ENCODE results near the gene ACOT13. TPM values are rescaled to one million over a fixed set of nuclear protein-coding genes. Genes with fewer than 3 reads are reported as not detected.

ACOT13 gene
- polyA plus RNA-seq, 1 of the 3 experiments (the other 2 are of a cell fraction): 18.0 TPM

DNA sequence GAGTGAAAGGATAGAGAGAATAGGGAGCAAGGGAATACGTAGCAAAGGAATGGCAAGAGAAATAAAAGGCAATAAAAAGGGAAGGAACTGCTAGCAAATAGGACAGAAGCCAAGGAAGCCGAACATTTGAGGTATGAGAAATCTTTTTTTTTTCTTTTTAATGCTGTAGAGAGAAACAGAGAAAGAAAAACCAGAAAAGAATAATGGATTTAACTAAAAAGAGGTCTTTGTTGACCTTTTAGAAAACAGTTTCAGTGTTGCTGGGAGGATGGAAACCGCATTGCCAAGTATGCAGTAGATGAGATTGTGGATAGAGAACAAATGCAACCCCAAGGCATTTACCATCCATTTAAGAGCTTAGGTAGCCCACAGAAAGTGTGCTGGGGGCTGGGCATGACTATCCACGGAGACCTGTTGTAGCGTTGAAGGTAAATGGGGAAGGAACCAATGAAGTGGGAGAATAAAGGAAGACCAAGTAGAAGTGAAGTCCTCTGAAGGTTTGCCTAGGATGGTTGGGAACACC is 75.4 kb downstream of the ACOT13 start:
- WGBS (ENCODE audit: low lambda C conversion rate): 94% methylated on average over 5 of the region's 5 CpGs
- Histone ChIP-seq H3K9me3 (no peaks in the 10 kb centered on the region), H3F3A (replicated peaks; ENCODE audit: insufficient read depth) (peaks cover 26% of the 10 kb centered on the region), H2AFZ (ENCODE audit: low read depth) (peak overlapping the region; percentile 91), H3K27ac (ENCODE audit: low read depth in 2 of 2, low read length in 1 of 2) (peak overlapping the region; percentile 70 to 99; a peak in 3 of 4 replicates), H3K4me3 (ENCODE audit: low read depth in 2 of 2, low read length in 1 of 2) (0 out of 4 replicates have a peak overlapping the region, but pooled peaks of 1 of the 2 experiments have one; percentile 33), H3K27me3 (ENCODE audit: insufficient read depth) (no peaks in the 10 kb centered on the region), H3K9me2 (no peaks in the 10 kb centered on the region), H3K4me2 (peak overlapping the region; percentile 72), H3K4me1 (ENCODE audit: control insufficient read depth in 1 of 2, insufficient read depth in 2 of 2, low read depth in 1 of 2, low read length in 1 of 2) (peaks cover 0 to 15% of the 10 kb centered on the region in 2 experiments; a peak in 2 of 4 replicates), H3K9ac (peak overlapping the region; percentile 43; the same call in 1 of the 2 replicates), H3K79me2 (ENCODE audit: insufficient read depth) (no peaks in the 10 kb centered on the region), H4K20me1 (ENCODE audit: insufficient read depth) (no peaks in the 10 kb centered on the region), H3K36me3 (replicated peaks in 1 of 2; ENCODE audit: control insufficient read depth in 1 of 2, insufficient read depth in 2 of 2, low read length in 1 of 2) (no peaks in the 10 kb centered on the region)
- ChIA-PET POLR2A (no interaction called here), CTCF (interaction anchor here (1.2 kb wide), 1 partner anchor 221 kb away, joined by 3 read pairs; no protein-coding TSS in a partner anchor)
- no peak for TF ChIP-seq NFIC (IDR thresholded peaks at IDR 0.05; ENCODE audit: borderline replicate concordance)
- TF ChIP-seq RCOR1 (IDR thresholded peaks at IDR 0.05; ENCODE audit: low read length): no peak
- TF ChIP-seq, protein P1, sequence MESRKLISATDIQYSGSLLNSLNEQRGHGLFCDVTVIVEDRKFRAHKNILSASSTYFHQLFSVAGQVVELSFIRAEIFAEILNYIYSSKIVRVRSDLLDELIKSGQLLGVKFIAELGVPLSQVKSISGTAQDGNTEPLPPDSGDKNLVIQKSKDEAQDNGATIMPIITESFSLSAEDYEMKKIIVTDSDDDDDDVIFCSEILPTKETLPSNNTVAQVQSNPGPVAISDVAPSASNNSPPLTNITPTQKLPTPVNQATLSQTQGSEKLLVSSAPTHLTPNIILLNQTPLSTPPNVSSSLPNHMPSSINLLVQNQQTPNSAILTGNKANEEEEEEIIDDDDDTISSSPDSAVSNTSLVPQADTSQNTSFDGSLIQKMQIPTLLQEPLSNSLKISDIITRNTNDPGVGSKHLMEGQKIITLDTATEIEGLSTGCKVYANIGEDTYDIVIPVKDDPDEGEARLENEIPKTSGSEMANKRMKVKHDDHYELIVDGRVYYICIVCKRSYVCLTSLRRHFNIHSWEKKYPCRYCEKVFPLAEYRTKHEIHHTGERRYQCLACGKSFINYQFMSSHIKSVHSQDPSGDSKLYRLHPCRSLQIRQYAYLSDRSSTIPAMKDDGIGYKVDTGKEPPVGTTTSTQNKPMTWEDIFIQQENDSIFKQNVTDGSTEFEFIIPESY (IDR thresholded peaks at IDR 0.05; ENCODE audit: borderline replicate concordance, low read depth): no peak
- TF ChIP-seq EZH2phosphoT487 (IDR thresholded peaks at IDR 0.05; ENCODE audit: borderline replicate concordance, low read depth): no peak
- TF ChIP-seq EP300 (IDR thresholded peaks at IDR 0.05; ENCODE audit: borderline replicate concordance in 1 of 2, low read depth in 1 of 2, low read length in 1 of 2): no peak
- TF ChIP-seq, protein P2, sequence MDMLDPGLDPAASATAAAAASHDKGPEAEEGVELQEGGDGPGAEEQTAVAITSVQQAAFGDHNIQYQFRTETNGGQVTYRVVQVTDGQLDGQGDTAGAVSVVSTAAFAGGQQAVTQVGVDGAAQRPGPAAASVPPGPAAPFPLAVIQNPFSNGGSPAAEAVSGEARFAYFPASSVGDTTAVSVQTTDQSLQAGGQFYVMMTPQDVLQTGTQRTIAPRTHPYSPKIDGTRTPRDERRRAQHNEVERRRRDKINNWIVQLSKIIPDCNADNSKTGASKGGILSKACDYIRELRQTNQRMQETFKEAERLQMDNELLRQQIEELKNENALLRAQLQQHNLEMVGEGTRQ (IDR thresholded peaks at IDR 0.05; ENCODE audit: borderline replicate concordance, low read depth, low read length): no peak
- TF ChIP-seq, protein P3, sequence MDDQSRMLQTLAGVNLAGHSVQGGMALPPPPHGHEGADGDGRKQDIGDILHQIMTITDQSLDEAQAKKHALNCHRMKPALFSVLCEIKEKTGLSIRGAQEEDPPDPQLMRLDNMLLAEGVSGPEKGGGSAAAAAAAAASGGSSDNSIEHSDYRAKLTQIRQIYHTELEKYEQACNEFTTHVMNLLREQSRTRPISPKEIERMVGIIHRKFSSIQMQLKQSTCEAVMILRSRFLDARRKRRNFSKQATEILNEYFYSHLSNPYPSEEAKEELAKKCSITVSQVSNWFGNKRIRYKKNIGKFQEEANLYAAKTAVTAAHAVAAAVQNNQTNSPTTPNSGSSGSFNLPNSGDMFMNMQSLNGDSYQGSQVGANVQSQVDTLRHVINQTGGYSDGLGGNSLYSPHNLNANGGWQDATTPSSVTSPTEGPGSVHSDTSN (IDR thresholded peaks at IDR 0.05): no peak
- no peak for TF ChIP-seq SMC3 (IDR thresholded peaks at IDR 0.05; ENCODE audit: low read depth, low read length)
- TF ChIP-seq, protein P4, sequence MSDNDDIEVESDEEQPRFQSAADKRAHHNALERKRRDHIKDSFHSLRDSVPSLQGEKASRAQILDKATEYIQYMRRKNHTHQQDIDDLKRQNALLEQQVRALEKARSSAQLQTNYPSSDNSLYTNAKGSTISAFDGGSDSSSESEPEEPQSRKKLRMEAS (IDR thresholded peaks at IDR 0.05; ENCODE audit: low read depth): no peak
- no peak for TF ChIP-seq CHD2 (IDR thresholded peaks at IDR 0.05; ENCODE audit: low read length, partially characterized antibody)
- no peak for TF ChIP-seq FOSL2 (IDR thresholded peaks at IDR 0.05; ENCODE audit: borderline replicate concordance, low read depth)
- TF ChIP-seq, protein P5, sequence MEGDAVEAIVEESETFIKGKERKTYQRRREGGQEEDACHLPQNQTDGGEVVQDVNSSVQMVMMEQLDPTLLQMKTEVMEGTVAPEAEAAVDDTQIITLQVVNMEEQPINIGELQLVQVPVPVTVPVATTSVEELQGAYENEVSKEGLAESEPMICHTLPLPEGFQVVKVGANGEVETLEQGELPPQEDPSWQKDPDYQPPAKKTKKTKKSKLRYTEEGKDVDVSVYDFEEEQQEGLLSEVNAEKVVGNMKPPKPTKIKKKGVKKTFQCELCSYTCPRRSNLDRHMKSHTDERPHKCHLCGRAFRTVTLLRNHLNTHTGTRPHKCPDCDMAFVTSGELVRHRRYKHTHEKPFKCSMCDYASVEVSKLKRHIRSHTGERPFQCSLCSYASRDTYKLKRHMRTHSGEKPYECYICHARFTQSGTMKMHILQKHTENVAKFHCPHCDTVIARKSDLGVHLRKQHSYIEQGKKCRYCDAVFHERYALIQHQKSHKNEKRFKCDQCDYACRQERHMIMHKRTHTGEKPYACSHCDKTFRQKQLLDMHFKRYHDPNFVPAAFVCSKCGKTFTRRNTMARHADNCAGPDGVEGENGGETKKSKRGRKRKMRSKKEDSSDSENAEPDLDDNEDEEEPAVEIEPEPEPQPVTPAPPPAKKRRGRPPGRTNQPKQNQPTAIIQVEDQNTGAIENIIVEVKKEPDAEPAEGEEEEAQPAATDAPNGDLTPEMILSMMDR (IDR thresholded peaks at IDR 0.05): no peak
- no peak for TF ChIP-seq MEF2A (IDR thresholded peaks at IDR 0.05; ENCODE audit: borderline replicate concordance, low read depth)
- no peak for TF ChIP-seq TCF12 (IDR thresholded peaks at IDR 0.05)
- no peak for TF ChIP-seq TEAD4 (IDR thresholded peaks at IDR 0.05; ENCODE audit: borderline replicate concordance, insufficient read depth)
- DNase-seq: no peak

Measured in SK-N-SH (cell line).